ENCODE results near the gene FGF2. TPM values are rescaled to one million over a fixed set of nuclear protein-coding genes. Genes with fewer than 3 reads are reported as not detected.
A peak's percentile ranks its signal among the peaks of the same experiment; 100 is the strongest.
"Not testable (repeated sequence)": the region's sequence is repeated elsewhere in the genome, so short reads cannot be mapped to it uniquely, and the experiment has no call there.

Gene FGF2
- total RNA-seq, 1 experiment from 2014 or later, result 134 TPM

DNA sequence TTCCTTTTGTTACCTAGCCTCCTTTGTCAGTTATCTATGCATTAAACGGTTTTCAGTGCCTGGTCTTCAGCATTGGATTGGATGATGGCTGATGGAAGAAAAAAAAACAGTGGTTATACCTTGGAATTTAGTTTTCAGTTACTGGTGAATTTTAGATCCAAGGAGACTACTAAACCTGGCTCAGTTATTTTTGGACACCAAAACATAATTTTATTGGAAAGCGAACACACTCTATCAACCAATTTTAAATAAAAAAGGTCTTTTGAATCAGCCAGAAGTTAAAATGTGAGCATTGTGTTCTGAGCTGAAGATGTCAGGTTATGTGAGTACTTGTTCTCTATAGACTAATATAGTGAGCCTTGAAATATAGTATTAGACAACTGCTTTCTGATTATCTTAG lies 32.1 kb downstream of the FGF2 start:
- ChIA-PET CTCF (no interaction called here), POLR2A (interaction anchor here (0.7 to 2.0 kb wide), 3 partner anchors 28 to 90 kb away, joined by 3 to 6 read pairs (median 4); no protein-coding TSS in a partner anchor)
- no TSS peak for BruUV-seq (replicated peaks)
- Mint-ChIP-seq H3K36me3 (ENCODE audit: insufficient read depth, unreplicated experiment) (no peaks in the 10 kb centered on the region), H3K4me3 (ENCODE audit: unreplicated experiment) (no peak overlapping the region), H3K4me1 (ENCODE audit: insufficient read depth, unreplicated experiment) (peaks cover 42% of the 10 kb centered on the region), H3K27ac (ENCODE audit: low read depth, unreplicated experiment) (no peak overlapping the region), H3K9me3 (ENCODE audit: unreplicated experiment) (no peaks in the 10 kb centered on the region), H3K27me3 (ENCODE audit: insufficient read depth, unreplicated experiment) (no peaks in the 10 kb centered on the region)
- no peak for TF ChIP-seq CTCF (IDR thresholded peaks at IDR 0.05; ENCODE audit: unreplicated experiment)
- no peak for DNase-seq (ENCODE audit: unreplicated experiment)
- intact Hi-C loops (cut with micrococcal nuclease), result no loop called here

DNA sequence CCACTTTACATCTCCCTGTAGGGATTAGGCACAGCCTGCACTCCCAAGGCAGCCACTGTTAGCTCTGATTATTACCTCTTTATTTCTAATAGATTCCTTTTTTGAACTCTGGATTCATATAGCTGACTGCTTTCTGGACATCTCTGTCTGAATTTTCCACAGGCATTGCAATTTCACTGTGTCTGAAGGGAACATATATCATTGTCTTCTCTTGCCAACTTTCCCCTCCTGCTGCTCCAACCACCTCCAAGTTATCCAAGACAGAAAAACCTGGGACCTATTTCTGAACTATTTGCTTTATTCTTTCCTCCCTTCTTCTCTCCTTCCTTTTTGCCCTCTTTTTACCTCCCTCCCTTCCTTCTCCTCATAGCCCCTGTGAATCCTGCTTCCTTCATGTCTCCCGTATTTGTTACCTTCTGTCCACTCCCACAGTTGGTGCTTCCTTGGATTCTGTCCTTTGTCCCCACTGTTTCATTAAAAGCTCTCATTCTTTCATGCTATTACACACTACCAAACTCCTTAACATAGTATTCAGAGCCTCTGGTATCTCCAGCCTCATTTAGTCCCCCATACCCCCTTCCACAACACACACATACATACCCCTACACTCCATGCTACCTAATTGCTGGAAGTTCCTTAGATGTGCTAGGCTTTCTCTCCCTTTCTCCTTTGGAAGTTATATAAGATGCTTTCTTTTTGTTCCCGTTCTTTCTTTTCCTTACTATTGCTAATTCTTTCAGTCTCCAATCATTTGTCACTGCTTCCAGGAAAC lies 34.7 kb downstream of the FGF2 start:
- Mint-ChIP-seq H3K4me1 (ENCODE audit: insufficient read depth, unreplicated experiment) (peaks cover 32% of the 10 kb centered on the region), H3K27ac (ENCODE audit: low read depth, unreplicated experiment) (no peak overlapping the region), H3K4me3 (ENCODE audit: unreplicated experiment) (no peak overlapping the region), H3K36me3 (ENCODE audit: insufficient read depth, unreplicated experiment) (no peaks in the 10 kb centered on the region), H3K27me3 (ENCODE audit: insufficient read depth, unreplicated experiment) (no peaks in the 10 kb centered on the region), H3K9me3 (ENCODE audit: unreplicated experiment) (no peaks in the 10 kb centered on the region)
- POLR2A ChIA-PET, result interaction anchor here (0.6 to 1.7 kb wide), 3 partner anchors 12 to 160 kb away, joined by 3 to 8 read pairs (median 3); no protein-coding TSS in a partner anchor
- CTCF ChIA-PET, result interaction anchor here (0.9 to 1.6 kb wide), 3 partner anchors 9 to 13 kb away, joined by 3 to 4 read pairs (median 3); no protein-coding TSS in a partner anchor
- no peak for DNase-seq (ENCODE audit: unreplicated experiment)
- TF ChIP-seq CTCF (IDR thresholded peaks at IDR 0.05; ENCODE audit: unreplicated experiment), result no peak
- intact Hi-C loops (cut with micrococcal nuclease), result no loop called here
- no TSS peak for BruUV-seq (replicated peaks)

DNA sequence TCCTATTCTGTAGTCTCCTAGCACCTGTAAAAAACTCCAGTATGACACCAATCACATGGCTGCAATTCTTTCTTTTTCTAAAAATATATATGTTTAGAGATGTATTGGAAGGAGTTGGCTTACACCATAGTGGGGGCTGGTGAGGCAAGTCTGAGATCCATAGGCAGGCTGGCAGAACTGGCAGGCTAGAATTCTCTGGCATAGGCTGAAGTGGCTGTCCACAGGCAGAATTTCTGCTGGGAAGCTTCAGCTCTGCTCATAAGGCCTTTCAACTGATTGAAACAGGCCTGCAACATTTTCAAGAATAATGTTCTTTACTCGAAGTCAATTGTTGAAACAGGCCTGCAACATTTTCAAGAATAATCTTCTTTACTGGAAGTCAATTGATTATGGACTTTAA lies 37.0 kb downstream of the FGF2 start:
- H3K27me3 Mint-ChIP-seq (ENCODE audit: insufficient read depth, unreplicated experiment), result no peaks in the 10 kb centered on the region
- H3K36me3 Mint-ChIP-seq (ENCODE audit: insufficient read depth, unreplicated experiment), result no peaks in the 10 kb centered on the region
- H3K27ac Mint-ChIP-seq (ENCODE audit: low read depth, unreplicated experiment), result no peak overlapping the region
- TF ChIP-seq CTCF (IDR thresholded peaks at IDR 0.05; ENCODE audit: unreplicated experiment), result no peak
- H3K9me3 Mint-ChIP-seq (ENCODE audit: unreplicated experiment), result no peaks in the 10 kb centered on the region
- intact Hi-C loops (cut with micrococcal nuclease), result no loop called here
- no TSS peak for BruUV-seq (replicated peaks)
- H3K4me3 Mint-ChIP-seq (ENCODE audit: unreplicated experiment), result no peak overlapping the region
- ChIA-PET POLR2A (interaction anchor here (0.9 to 2.6 kb wide), 2 partner anchors 9 to 11 kb away, joined by 5 to 7 read pairs; no protein-coding TSS in a partner anchor), CTCF (interaction anchor here (1.2 kb wide), 1 partner anchor 10 kb away, joined by 5 read pairs; no protein-coding TSS in a partner anchor)
- peaks cover 38% of the 10 kb centered on the region for H3K4me1 Mint-ChIP-seq (ENCODE audit: insufficient read depth, unreplicated experiment)
- DNase-seq (ENCODE audit: unreplicated experiment), result peak; percentile 11

DNA sequence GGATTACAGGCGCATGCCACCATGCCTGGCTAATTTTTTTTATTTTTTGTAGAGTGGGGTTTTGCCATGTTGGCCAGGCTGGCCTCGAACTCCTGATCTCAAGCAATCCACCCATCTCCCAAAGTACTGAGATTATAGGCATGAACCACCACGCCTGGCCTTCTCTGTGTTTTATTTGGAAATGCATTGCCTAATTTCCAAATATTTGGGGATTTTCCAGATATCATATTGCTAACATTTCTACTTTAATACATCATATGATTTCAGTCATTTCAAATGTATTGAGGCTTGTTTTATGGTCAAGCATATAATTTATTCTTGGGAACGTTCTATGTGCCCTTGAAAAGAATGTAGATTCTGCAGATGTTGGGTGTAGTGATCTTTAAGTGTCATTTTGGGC lies 38.8 kb downstream of the FGF2 start:
- no peak for TF ChIP-seq CTCF (IDR thresholded peaks at IDR 0.05; ENCODE audit: unreplicated experiment)
- BruUV-seq (replicated peaks), result no TSS peak
- H3K36me3 Mint-ChIP-seq (ENCODE audit: insufficient read depth, unreplicated experiment), result no peaks in the 10 kb centered on the region
- H3K4me1 Mint-ChIP-seq (ENCODE audit: insufficient read depth, unreplicated experiment), result peaks cover 40% of the 10 kb centered on the region
- intact Hi-C loops (cut with micrococcal nuclease), result no loop called here
- POLR2A ChIA-PET, result interaction anchor here (2.6 kb wide), 1 partner anchor 11 kb away, joined by 7 read pairs; no protein-coding TSS in a partner anchor
- no peak overlapping the region for H3K27ac Mint-ChIP-seq (ENCODE audit: low read depth, unreplicated experiment)
- H3K27me3 Mint-ChIP-seq (ENCODE audit: insufficient read depth, unreplicated experiment), result no peaks in the 10 kb centered on the region
- H3K4me3 Mint-ChIP-seq (ENCODE audit: unreplicated experiment), result no peak overlapping the region
- peak; percentile 13 for DNase-seq (ENCODE audit: unreplicated experiment)
- peaks cover 2% of the 10 kb centered on the region for H3K9me3 Mint-ChIP-seq (ENCODE audit: unreplicated experiment)
- CTCF ChIA-PET, result no interaction called here

DNA sequence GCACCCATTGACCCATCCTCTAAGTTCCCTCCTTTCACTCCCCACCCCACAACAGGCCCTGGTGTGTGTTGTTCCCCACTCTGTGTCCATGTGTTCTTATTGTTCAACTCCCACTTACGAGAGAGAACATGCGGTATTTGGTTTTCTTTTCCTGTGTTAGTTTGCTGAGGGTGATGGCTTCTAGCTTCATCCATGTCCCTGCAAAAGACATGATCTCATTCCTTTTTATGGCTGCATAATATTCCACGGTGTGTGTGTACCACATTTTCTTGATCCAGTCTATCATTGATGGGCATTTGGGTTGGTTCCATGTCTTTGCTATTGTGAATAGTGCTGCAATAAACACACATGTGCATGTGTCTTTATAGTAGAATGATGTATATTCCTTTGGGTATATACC lies 41.6 kb downstream of the FGF2 start:
- ChIA-PET CTCF (interaction anchor here (0.6 kb wide), 1 partner anchor 99 kb away, joined by 3 read pairs; no protein-coding TSS in a partner anchor), POLR2A (interaction anchor here (1.0 to 1.1 kb wide), 3 partner anchors 12 to 135 kb away, joined by 3 to 4 read pairs (median 3); no protein-coding TSS in a partner anchor)
- Mint-ChIP-seq H3K9me3 (ENCODE audit: unreplicated experiment) (peaks cover 19% of the 10 kb centered on the region), H3K4me1 (ENCODE audit: insufficient read depth, unreplicated experiment) (peaks cover 44% of the 10 kb centered on the region)
- H3K4me3 Mint-ChIP-seq (ENCODE audit: unreplicated experiment); DNase-seq (ENCODE audit: unreplicated experiment); H3K27ac Mint-ChIP-seq (ENCODE audit: low read depth, unreplicated experiment); H3K36me3 Mint-ChIP-seq (ENCODE audit: insufficient read depth, unreplicated experiment); intact Hi-C loops (cut with micrococcal nuclease); BruUV-seq (replicated peaks); H3K27me3 Mint-ChIP-seq (ENCODE audit: insufficient read depth, unreplicated experiment): not testable (repeated sequence)

All from MCF 10A (cell line).